ENCODE measurements around the gene DGKB. TPM values are rescaled to one million over a fixed set of nuclear protein-coding genes. Genes with fewer than 3 reads are reported as not detected.

The DGKB gene
- total RNA-seq, 1 donor from 2014 or later = not detected

GRCh38 chr7:14886533-14886932 lies 16.0 kb downstream of the DGKB start:
- no peak for TF ChIP-seq CTCF (IDR thresholded peaks at IDR 0.05)
- intact Hi-C loops (cut with DNase I) = no loop called here
- no peak overlapping the region for H3K27ac ChIP-seq
- DNase-seq (ENCODE audit: low spot score in 2 of 2) = no peak
- no peaks in the 10 kb centered on the region for H3K4me1 ChIP-seq
- H3K36me3 ChIP-seq = no peaks in the 10 kb centered on the region
- no peaks in the 10 kb centered on the region for H3K27me3 ChIP-seq
- H3K9me3 ChIP-seq = no peaks in the 10 kb centered on the region
- H3K4me3 ChIP-seq = no peak overlapping the region

- Histone ChIP-seq H3K4me3 (no peak overlapping the region), H3K9me3 (no peaks in the 10 kb centered on the region), H3K27me3 (no peaks in the 10 kb centered on the region), H3K4me1 (no peaks in the 10 kb centered on the region), H3K36me3 (no peaks in the 10 kb centered on the region), H3K27ac (no peak overlapping the region)
- intact Hi-C loops (cut with DNase I) = no loop called here
- no peak for DNase-seq (ENCODE audit: low spot score in 2 of 2)
- no peak for TF ChIP-seq CTCF (IDR thresholded peaks at IDR 0.05)
These were observed 26.5 kb downstream of the DGKB start for GRCh38 chr7:14875941-14876587.

- Histone ChIP-seq H3K4me3 (no peak overlapping the region), H3K4me1 (no peaks in the 10 kb centered on the region), H3K27me3 (no peaks in the 10 kb centered on the region), H3K27ac (no peak overlapping the region), H3K36me3 (no peaks in the 10 kb centered on the region), H3K9me3 (peaks cover 0 to 2% of the 10 kb centered on the region in 2 donors)
- DNase-seq (ENCODE audit: low spot score in 2 of 2) = no peak
- no peak for TF ChIP-seq CTCF (IDR thresholded peaks at IDR 0.05)
- intact Hi-C loops (cut with DNase I) = no loop called here
These were observed 30.7 kb downstream of the DGKB start for GRCh38 chr7:14871880-14872279.

- Histone ChIP-seq H3K27ac (no peak overlapping the region), H3K27me3 (no peaks in the 10 kb centered on the region), H3K36me3 (no peaks in the 10 kb centered on the region), H3K4me1 (no peaks in the 10 kb centered on the region), H3K9me3 (peaks cover 0 to 6% of the 10 kb centered on the region in 2 donors), H3K4me3 (no peak overlapping the region)
- no peak for DNase-seq (ENCODE audit: low spot score in 2 of 2)
- intact Hi-C loops (cut with DNase I) = no loop called here
- no peak for TF ChIP-seq CTCF (IDR thresholded peaks at IDR 0.05)
These were observed 32.2 kb downstream of the DGKB start for GRCh38 chr7:14870394-14870793.

GRCh38 chr7:14868937-14869336 lies 33.6 kb downstream of the DGKB start:
- Histone ChIP-seq H3K9me3 (peaks cover 0 to 6% of the 10 kb centered on the region in 2 donors), H3K27ac (no peak overlapping the region), H3K4me3 (no peak overlapping the region), H3K27me3 (no peaks in the 10 kb centered on the region), H3K36me3 (no peaks in the 10 kb centered on the region), H3K4me1 (no peaks in the 10 kb centered on the region)
- intact Hi-C loops (cut with DNase I) = no loop called here
- no peak for DNase-seq (ENCODE audit: low spot score in 2 of 2)
- no peak for TF ChIP-seq CTCF (IDR thresholded peaks at IDR 0.05)

GRCh38 chr7:14861456-14861855 lies 41.1 kb downstream of the DGKB start:
- H3K9me3 ChIP-seq = no peaks in the 10 kb centered on the region
- DNase-seq (ENCODE audit: low spot score in 2 of 2) = no peak
- no peak for TF ChIP-seq CTCF (IDR thresholded peaks at IDR 0.05)
- intact Hi-C loops (cut with DNase I) = no loop called here
- H3K4me3 ChIP-seq = no peak overlapping the region
- H3K27me3 ChIP-seq = no peaks in the 10 kb centered on the region
- H3K4me1 ChIP-seq = no peaks in the 10 kb centered on the region
- H3K27ac ChIP-seq = no peak overlapping the region
- H3K36me3 ChIP-seq = no peaks in the 10 kb centered on the region

Measured in ascending aorta (tissue), 2 donors.